GM18868 (cell line): ENCODE measurements around the gene MYOZ2.

ENCODE experiments used
- ATAC-seq: cut with Tn5 transposase; IDR thresholded peaks from one replicate; pipeline ENCODE4 v1.9.1; 2021; ENCODE audit warnings: mild to moderate bottlenecking, moderate library complexity; ENCODE audit not compliant: unreplicated experiment

MYOZ2 gene

DNA sequence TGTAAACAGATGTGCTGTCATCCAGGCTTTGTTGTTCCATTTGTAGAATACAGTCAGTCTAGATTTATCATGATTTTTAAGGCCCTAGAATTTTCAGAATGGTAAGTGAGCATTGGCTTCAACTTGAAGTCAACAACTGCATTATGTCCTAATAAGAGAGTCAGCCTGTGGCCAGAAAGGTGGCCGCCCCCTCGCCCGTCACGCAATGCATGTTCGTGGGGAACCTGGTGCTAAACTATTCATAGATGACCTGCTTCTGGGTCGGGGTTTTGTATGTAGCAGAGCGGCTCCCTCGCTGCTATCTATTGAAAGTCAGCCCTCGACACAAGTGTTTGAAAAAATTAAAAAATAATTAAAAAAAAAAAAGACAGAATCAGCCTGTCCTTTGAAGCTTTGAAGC lies 101.6 kb downstream of the MYOZ2 start:
- no peak for ATAC-seq
